Liver (tissue), 9 donors: ENCODE results near the gene GREB1L. TPM values are rescaled to one million over a fixed set of nuclear protein-coding genes. Genes with fewer than 3 reads are reported as not detected.

Experiments used
- DNase-seq: peaks from one replicate; pipeline ENCODE4 v3.0.0-alpha.2; 2017; ENCODE audit warnings: low spot score
- H3K27ac ChIP-seq, 2 donors: one replicate each; pipeline ENCODE4 v1.7.0; 2013; ENCODE audit warnings: inconsistent platforms in 2 of 2, low read length in 2 of 2, control low read depth in 1 of 2, low read depth in 1 of 2, mild to moderate bottlenecking in 1 of 2
- H3K27me3 ChIP-seq, 4 donors: one replicate each; pipeline versions ENCODE4 v1.6.1 to v1.7.0; 2013; ENCODE audit warnings: low read length in 3 of 4, inconsistent platforms in 1 of 4, mild to moderate bottlenecking in 1 of 4, moderate library complexity in 1 of 4; ENCODE audit not compliant: control insufficient read depth in 4 of 4, insufficient read depth in 4 of 4
- H3K36me3 ChIP-seq, 4 donors: one replicate each; pipeline versions ENCODE4 v1.6.1 to v1.7.0; 2013; ENCODE audit warnings: low read length in 3 of 4, mild to moderate bottlenecking in 3 of 4, low read depth in 1 of 4, moderate library complexity in 1 of 4; ENCODE audit not compliant: control insufficient read depth in 4 of 4, insufficient read depth in 3 of 4
- H3K4me1 ChIP-seq, 4 donors: one replicate each; pipeline versions ENCODE4 v1.6.1 to v1.7.0; 2013; ENCODE audit warnings: low read length in 3 of 4, mild to moderate bottlenecking in 3 of 4, moderate library complexity in 1 of 4; ENCODE audit not compliant: control insufficient read depth in 4 of 4, insufficient read depth in 4 of 4
- H3K4me3 ChIP-seq, 3 donors: one replicate each; pipeline versions ENCODE4 v1.6.1 to v1.7.0; 2013; ENCODE audit warnings: low read length in 3 of 3, control low read depth in 1 of 3, low read depth in 1 of 3, mild to moderate bottlenecking in 1 of 3
- H3K9ac ChIP-seq, 2 donors: one replicate each; pipeline ENCODE4 v1.7.0; 2013; ENCODE audit warnings: low read length in 2 of 2, mild to moderate bottlenecking in 2 of 2, moderate library complexity in 2 of 2, control low read depth in 1 of 2, low read depth in 1 of 2
- H3K9me3 ChIP-seq, 4 donors: one replicate each; pipeline versions ENCODE4 v1.6.1 to v1.7.0; 2013; ENCODE audit warnings: low read length in 3 of 4; ENCODE audit not compliant: control insufficient read depth in 4 of 4
- EGR1 ChIP-seq, 2 donors: IDR thresholded peaks; 2 replicates each; pipeline ENCODE4 v1.6.1; 2016 to 2018; ENCODE audit warnings: antibody characterized with exemption in 2 of 2, low read depth in 2 of 2
- FOXA1 ChIP-seq: IDR thresholded peaks from 2 replicates; pipeline ENCODE4 v1.6.1; 2016; ENCODE audit warnings: antibody characterized with exemption
- GABPA ChIP-seq, 2 donors: IDR thresholded peaks in 1 of 2; conservative IDR thresholded peaks in 1 of 2; 2 replicates each; pipeline ENCODE4 v1.6.1; 2016; ENCODE audit warnings: antibody characterized with exemption in 2 of 2, mild to moderate bottlenecking in 1 of 2, moderate library complexity in 1 of 2
- HNF4A ChIP-seq, 2 donors: conservative IDR thresholded peaks; 2 replicates each; pipeline ENCODE4 v1.6.1; 2016; ENCODE audit warnings: antibody characterized with exemption in 2 of 2, mild to moderate bottlenecking in 2 of 2
- HNF4G ChIP-seq: IDR thresholded peaks from 2 replicates; pipeline ENCODE4 v1.6.1; 2016; ENCODE audit warnings: antibody characterized with exemption
- JUND ChIP-seq, 2 donors: IDR thresholded peaks; 2 replicates each; pipeline ENCODE4 v1.6.1; 2016; ENCODE audit warnings: antibody characterized with exemption in 2 of 2
- NR2F2 ChIP-seq: IDR thresholded peaks from 2 replicates; pipeline ENCODE4 v1.6.1; 2016; ENCODE audit warnings: antibody characterized with exemption
- RAD21 ChIP-seq, 2 donors: IDR thresholded peaks; 2 replicates each; pipeline ENCODE4 v1.6.1; 2016; ENCODE audit warnings: antibody characterized with exemption in 2 of 2, mild to moderate bottlenecking in 2 of 2
- RXRA ChIP-seq, 2 donors: IDR thresholded peaks; 2 replicates each; pipeline ENCODE4 v1.6.1; 2017 to 2018; ENCODE audit warnings: antibody characterized with exemption in 2 of 2, mild to moderate bottlenecking in 1 of 2
- SP1 ChIP-seq: IDR thresholded peaks from 2 replicates; pipeline ENCODE4 v1.6.1; 2018; ENCODE audit warnings: antibody characterized with exemption, mild to moderate bottlenecking
- TAF1 ChIP-seq: conservative IDR thresholded peaks from 2 replicates; pipeline ENCODE4 v1.6.1; 2016; ENCODE audit warnings: antibody characterized with exemption, mild to moderate bottlenecking
- YY1 ChIP-seq: IDR thresholded peaks from 2 replicates; pipeline ENCODE4 v1.6.1; 2016; ENCODE audit warnings: antibody characterized with exemption, mild to moderate bottlenecking
- WGBS: extraction: QIAGEN DNeasy Blood & Tissue Kit; methylation state at CpG from one replicate; pipeline ENCODE4 v1.1.7; 2013; 5-methylcytosine and 5-hydroxymethylcytosine counted together
- polyA plus RNA-seq, 2 donors: library from polyadenylated mRNA; stranded (reverse) in 1 of 2; unstranded in 1 of 2; fragments of 200-250 nt in 1 of 2; fragments of >200 nt in 1 of 2; fragmentation: Nextera tagmentation in 1 of 2; extraction: Ambion mirVana in 1 of 2; gene quantifications; one replicate each; pipeline versions ENCODE4 v1.2.1 to v1.2.3, GENCODE V29; 2013 to 2015
- total RNA-seq, 2 donors: library from RNA; depleted of rRNA; stranded (reverse); fragments of >200 nt; gene quantifications; one replicate each; pipeline ENCODE4 v1.2.3, GENCODE V29; 2014
- TF ChIP-seq, protein P1 (sequence below): IDR thresholded peaks from 2 replicates; pipeline ENCODE4 v1.6.1; 2016; ENCODE audit warnings: antibody characterized with exemption
- TF ChIP-seq, protein P2 (sequence below): fragments of 150-350 bp; IDR thresholded peaks from 2 replicates; pipeline ENCODE4 v1.5.1; 2017; ENCODE audit warnings: improper control_type of control experiment, low read depth, low read length; ENCODE audit not compliant: missing input control
- TF ChIP-seq, protein P3 (sequence below): IDR thresholded peaks from 2 replicates; pipeline ENCODE4 v1.6.1; 2016; ENCODE audit warnings: antibody characterized with exemption
- TF ChIP-seq, protein P4 (sequence below): IDR thresholded peaks from 2 replicates; pipeline ENCODE4 v1.6.1; 2016; ENCODE audit warnings: antibody characterized with exemption
- TF ChIP-seq, protein P5 (sequence below): IDR thresholded peaks from 2 replicates; pipeline ENCODE4 v1.6.1; 2016; ENCODE audit warnings: antibody characterized with exemption, mild to moderate bottlenecking
- donor health status: healthy.
- donor health status: healthy.
- donor health status: healthy.
- donor health status: healthy.
- donor health status: healthy.

The GREB1L gene
- total and polyA plus RNA-seq, 4 donors, result 1.2 to 13.1 (median 3.0) TPM

DNA sequence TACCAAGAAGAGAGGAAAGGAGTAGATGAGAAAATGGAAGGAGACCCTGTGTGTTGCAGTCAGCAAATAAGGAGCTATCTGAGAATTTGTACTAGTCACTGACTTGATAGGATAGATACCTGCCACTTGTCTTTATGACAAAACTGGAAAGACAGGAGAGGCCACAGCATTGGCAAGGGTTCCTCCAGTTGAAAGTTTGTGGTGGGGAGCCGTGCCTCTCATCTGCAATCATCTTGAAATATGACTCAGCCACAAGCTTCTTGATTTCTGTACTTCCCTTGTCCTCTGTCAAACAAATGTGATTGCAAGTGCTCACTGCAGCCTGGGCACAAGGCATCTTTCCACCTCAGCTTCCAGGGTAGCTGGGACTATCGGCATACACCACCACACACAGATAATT is 99.1 kb downstream of the GREB1L start:
- H3K9me3 ChIP-seq, result no peaks in the 10 kb centered on the region
- no peaks in the 10 kb centered on the region for H3K27me3 ChIP-seq
- no peak for TF ChIP-seq JUND (IDR thresholded peaks at IDR 0.05)
- no peak for TF ChIP-seq RAD21 (IDR thresholded peaks at IDR 0.05)
- no peak for TF ChIP-seq RXRA (IDR thresholded peaks at IDR 0.05)
- TF ChIP-seq, protein P1, sequence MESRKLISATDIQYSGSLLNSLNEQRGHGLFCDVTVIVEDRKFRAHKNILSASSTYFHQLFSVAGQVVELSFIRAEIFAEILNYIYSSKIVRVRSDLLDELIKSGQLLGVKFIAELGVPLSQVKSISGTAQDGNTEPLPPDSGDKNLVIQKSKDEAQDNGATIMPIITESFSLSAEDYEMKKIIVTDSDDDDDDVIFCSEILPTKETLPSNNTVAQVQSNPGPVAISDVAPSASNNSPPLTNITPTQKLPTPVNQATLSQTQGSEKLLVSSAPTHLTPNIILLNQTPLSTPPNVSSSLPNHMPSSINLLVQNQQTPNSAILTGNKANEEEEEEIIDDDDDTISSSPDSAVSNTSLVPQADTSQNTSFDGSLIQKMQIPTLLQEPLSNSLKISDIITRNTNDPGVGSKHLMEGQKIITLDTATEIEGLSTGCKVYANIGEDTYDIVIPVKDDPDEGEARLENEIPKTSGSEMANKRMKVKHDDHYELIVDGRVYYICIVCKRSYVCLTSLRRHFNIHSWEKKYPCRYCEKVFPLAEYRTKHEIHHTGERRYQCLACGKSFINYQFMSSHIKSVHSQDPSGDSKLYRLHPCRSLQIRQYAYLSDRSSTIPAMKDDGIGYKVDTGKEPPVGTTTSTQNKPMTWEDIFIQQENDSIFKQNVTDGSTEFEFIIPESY, result no peak
- TF ChIP-seq HNF4G, result no peak
- no peak for TF ChIP-seq YY1
- no peak for TF ChIP-seq HNF4A (conservative IDR thresholded peaks at IDR 0.05)
- no peak for TF ChIP-seq EGR1 (IDR thresholded peaks at IDR 0.05; ENCODE audit: low read depth in 2 of 2)
- TF ChIP-seq SP1, result no peak
- TF ChIP-seq TAF1, result no peak
- TF ChIP-seq, protein P2, sequence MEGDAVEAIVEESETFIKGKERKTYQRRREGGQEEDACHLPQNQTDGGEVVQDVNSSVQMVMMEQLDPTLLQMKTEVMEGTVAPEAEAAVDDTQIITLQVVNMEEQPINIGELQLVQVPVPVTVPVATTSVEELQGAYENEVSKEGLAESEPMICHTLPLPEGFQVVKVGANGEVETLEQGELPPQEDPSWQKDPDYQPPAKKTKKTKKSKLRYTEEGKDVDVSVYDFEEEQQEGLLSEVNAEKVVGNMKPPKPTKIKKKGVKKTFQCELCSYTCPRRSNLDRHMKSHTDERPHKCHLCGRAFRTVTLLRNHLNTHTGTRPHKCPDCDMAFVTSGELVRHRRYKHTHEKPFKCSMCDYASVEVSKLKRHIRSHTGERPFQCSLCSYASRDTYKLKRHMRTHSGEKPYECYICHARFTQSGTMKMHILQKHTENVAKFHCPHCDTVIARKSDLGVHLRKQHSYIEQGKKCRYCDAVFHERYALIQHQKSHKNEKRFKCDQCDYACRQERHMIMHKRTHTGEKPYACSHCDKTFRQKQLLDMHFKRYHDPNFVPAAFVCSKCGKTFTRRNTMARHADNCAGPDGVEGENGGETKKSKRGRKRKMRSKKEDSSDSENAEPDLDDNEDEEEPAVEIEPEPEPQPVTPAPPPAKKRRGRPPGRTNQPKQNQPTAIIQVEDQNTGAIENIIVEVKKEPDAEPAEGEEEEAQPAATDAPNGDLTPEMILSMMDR, result no peak
- TF ChIP-seq, protein P3, sequence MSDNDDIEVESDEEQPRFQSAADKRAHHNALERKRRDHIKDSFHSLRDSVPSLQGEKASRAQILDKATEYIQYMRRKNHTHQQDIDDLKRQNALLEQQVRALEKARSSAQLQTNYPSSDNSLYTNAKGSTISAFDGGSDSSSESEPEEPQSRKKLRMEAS, result no peak
- no peak for TF ChIP-seq FOXA1
- H3K9ac ChIP-seq, result no peak overlapping the region
- no peak for DNase-seq
- WGBS, result 88% methylated on average over 2 of the region's 2 CpGs
- H3K27ac ChIP-seq, result no peak overlapping the region
- no peaks in the 10 kb centered on the region for H3K36me3 ChIP-seq
- peaks cover 0 to 2% (median 0%) of the 10 kb centered on the region in 4 donors for H3K4me1 ChIP-seq
- no peak overlapping the region for H3K4me3 ChIP-seq

DNA sequence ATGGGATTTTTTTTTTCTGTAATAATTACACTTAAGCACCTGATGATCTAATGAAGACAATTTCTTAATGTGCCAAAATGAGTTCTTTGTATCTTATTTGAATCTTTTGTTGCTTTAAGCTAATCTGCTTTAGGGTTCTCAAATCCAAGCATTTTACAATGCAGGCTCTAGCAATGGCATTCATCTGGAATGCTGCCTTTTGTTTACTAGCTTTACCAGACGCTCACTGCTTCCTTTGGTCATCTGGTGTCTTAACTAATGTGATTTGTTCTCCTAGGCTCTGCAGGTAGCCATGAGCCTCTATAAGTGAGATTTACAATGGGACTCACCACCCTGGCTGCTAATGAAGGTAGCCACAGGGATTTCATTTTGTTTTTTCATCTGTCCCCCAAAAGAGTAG is 100.3 kb downstream of the GREB1L start:
- no peak overlapping the region for H3K4me3 ChIP-seq
- DNase-seq, result no peak
- no peaks in the 10 kb centered on the region for H3K4me1 ChIP-seq
- WGBS, result 77% methylated on average over 1 of the region's 1 CpG
- no peaks in the 10 kb centered on the region for H3K27me3 ChIP-seq
- H3K36me3 ChIP-seq, result no peaks in the 10 kb centered on the region
- H3K27ac ChIP-seq, result no peak overlapping the region
- H3K9ac ChIP-seq, result no peak overlapping the region
- TF ChIP-seq, protein P2, result no peak
- TF ChIP-seq, protein P1, result no peak
- TF ChIP-seq SP1 (no peak), HNF4A (conservative IDR thresholded peaks at IDR 0.05) (no peak), JUND (IDR thresholded peaks at IDR 0.05) (no peak), TAF1 (no peak), EGR1 (IDR thresholded peaks at IDR 0.05; ENCODE audit: low read depth in 2 of 2) (no peak), NR2F2 (no peak), RAD21 (IDR thresholded peaks at IDR 0.05) (no peak), RXRA (IDR thresholded peaks at IDR 0.05) (no peak), YY1 (no peak), GABPA (IDR thresholded peaks at IDR 0.05 in 1 of 2, conservative IDR thresholded peaks at IDR 0.05 in 1 of 2) (no peak)
- TF ChIP-seq, protein P4, sequence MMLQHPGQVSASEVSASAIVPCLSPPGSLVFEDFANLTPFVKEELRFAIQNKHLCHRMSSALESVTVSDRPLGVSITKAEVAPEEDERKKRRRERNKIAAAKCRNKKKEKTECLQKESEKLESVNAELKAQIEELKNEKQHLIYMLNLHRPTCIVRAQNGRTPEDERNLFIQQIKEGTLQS, result no peak
- TF ChIP-seq, protein P5, sequence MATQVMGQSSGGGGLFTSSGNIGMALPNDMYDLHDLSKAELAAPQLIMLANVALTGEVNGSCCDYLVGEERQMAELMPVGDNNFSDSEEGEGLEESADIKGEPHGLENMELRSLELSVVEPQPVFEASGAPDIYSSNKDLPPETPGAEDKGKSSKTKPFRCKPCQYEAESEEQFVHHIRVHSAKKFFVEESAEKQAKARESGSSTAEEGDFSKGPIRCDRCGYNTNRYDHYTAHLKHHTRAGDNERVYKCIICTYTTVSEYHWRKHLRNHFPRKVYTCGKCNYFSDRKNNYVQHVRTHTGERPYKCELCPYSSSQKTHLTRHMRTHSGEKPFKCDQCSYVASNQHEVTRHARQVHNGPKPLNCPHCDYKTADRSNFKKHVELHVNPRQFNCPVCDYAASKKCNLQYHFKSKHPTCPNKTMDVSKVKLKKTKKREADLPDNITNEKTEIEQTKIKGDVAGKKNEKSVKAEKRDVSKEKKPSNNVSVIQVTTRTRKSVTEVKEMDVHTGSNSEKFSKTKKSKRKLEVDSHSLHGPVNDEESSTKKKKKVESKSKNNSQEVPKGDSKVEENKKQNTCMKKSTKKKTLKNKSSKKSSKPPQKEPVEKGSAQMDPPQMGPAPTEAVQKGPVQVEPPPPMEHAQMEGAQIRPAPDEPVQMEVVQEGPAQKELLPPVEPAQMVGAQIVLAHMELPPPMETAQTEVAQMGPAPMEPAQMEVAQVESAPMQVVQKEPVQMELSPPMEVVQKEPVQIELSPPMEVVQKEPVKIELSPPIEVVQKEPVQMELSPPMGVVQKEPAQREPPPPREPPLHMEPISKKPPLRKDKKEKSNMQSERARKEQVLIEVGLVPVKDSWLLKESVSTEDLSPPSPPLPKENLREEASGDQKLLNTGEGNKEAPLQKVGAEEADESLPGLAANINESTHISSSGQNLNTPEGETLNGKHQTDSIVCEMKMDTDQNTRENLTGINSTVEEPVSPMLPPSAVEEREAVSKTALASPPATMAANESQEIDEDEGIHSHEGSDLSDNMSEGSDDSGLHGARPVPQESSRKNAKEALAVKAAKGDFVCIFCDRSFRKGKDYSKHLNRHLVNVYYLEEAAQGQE, result no peak
- no peaks in the 10 kb centered on the region for H3K9me3 ChIP-seq
